HEK293 (cell line): ENCODE results near the gene LGALS3BP.
A peak's percentile ranks its signal among the peaks of the same experiment; 100 is the strongest.

Experiments used
- FEZF1 ChIP-seq: fragments of 450-650 bp; formaldehyde crosslinking; IDR thresholded peaks from 2 replicates; pipeline ENCODE4 v1.5.1; 2016; ENCODE audit warnings: missing biosample characterization, missing genetic modification characterization
- KLF1 ChIP-seq: fragments of 450-650 bp; formaldehyde crosslinking; IDR thresholded peaks from 2 replicates; pipeline ENCODE4 v1.5.1; 2016; ENCODE audit warnings: missing biosample characterization, missing genetic modification characterization
- OSR2 ChIP-seq: fragments of 450-650 bp; formaldehyde crosslinking; IDR thresholded peaks from 2 replicates; pipeline ENCODE4 v1.5.1; 2016; ENCODE audit warnings: missing biosample characterization, missing genetic modification characterization
- ZNF169 ChIP-seq: fragments of 450-650 bp; formaldehyde crosslinking; IDR thresholded peaks from 2 replicates; pipeline ENCODE4 v1.5.1; 2016; ENCODE audit warnings: missing biosample characterization, missing genetic modification characterization
- ZNF23 ChIP-seq: fragments of 450-650 bp; formaldehyde crosslinking; IDR thresholded peaks from 2 replicates; pipeline ENCODE4 v1.5.1; 2016; ENCODE audit warnings: missing biosample characterization, missing genetic modification characterization, borderline replicate concordance
- ZNF426 ChIP-seq: fragments of 450-650 bp; formaldehyde crosslinking; IDR thresholded peaks from 2 replicates; pipeline ENCODE4 v1.5.1; 2017; ENCODE audit warnings: missing biosample characterization, missing genetic modification characterization, mild to moderate bottlenecking, inconsistent platforms, moderate library complexity
- ZNF501 ChIP-seq: fragments of 450-650 bp; formaldehyde crosslinking; IDR thresholded peaks from 2 replicates; pipeline ENCODE4 v1.5.1; 2016; ENCODE audit warnings: missing biosample characterization, missing genetic modification characterization
- ZNF514 ChIP-seq: fragments of 450-650 bp; formaldehyde crosslinking; IDR thresholded peaks from 2 replicates; pipeline ENCODE4 v1.5.1; 2016; ENCODE audit warnings: missing biosample characterization, missing genetic modification characterization
- ZNF596 ChIP-seq: fragments of 450-650 bp; IDR thresholded peaks from 2 replicates; pipeline ENCODE4 v1.5.0; 2018; ENCODE audit warnings: missing biosample characterization, mild to moderate bottlenecking, missing genetic modification characterization, moderate library complexity
- ZNF624 ChIP-seq: fragments of 450-650 bp; formaldehyde crosslinking; IDR thresholded peaks from 2 replicates; pipeline ENCODE4 v1.5.1; 2017; ENCODE audit warnings: missing biosample characterization, missing genetic modification characterization
- ZNF658 ChIP-seq: fragments of 450-650 bp; formaldehyde crosslinking; IDR thresholded peaks from 2 replicates; pipeline ENCODE4; 2016; ENCODE audit warnings: missing biosample characterization, missing genetic modification characterization
- ZNF660 ChIP-seq: fragments of 450-650 bp; IDR thresholded peaks from 2 replicates; pipeline ENCODE4 v1.5.1; 2018; ENCODE audit warnings: missing biosample characterization, mild to moderate bottlenecking, missing genetic modification characterization
- ZNF777 ChIP-seq: fragments of 450-650 bp; formaldehyde crosslinking; IDR thresholded peaks from 2 replicates; pipeline ENCODE4 v1.5.1; 2017; ENCODE audit warnings: missing biosample characterization, missing genetic modification characterization, borderline replicate concordance
- ZNF791 ChIP-seq: fragments of 450-650 bp; formaldehyde crosslinking; IDR thresholded peaks from 2 replicates; pipeline ENCODE4 v1.5.1; 2016; ENCODE audit warnings: missing biosample characterization, missing genetic modification characterization
- ZNF792 ChIP-seq: fragments of 450-650 bp; formaldehyde crosslinking; IDR thresholded peaks from 2 replicates; pipeline ENCODE4 v1.5.1; 2016; ENCODE audit warnings: missing biosample characterization, missing genetic modification characterization
- TF ChIP-seq, protein P1 (sequence below): fragments of 450-650 bp; formaldehyde crosslinking; IDR thresholded peaks from 2 replicates; pipeline ENCODE4 v1.5.1; 2016; ENCODE audit warnings: missing biosample characterization, missing genetic modification characterization
- TF ChIP-seq, protein P2 (sequence below): fragments of 450-650 bp; IDR thresholded peaks from 2 replicates; pipeline ENCODE4 v1.5.1; 2018; ENCODE audit warnings: missing biosample characterization, mild to moderate bottlenecking, missing genetic modification characterization
- TF ChIP-seq, protein P3 (sequence below): fragments of 450-650 bp; formaldehyde crosslinking; IDR thresholded peaks from 2 replicates; pipeline ENCODE4 v1.5.1; 2016; ENCODE audit warnings: missing biosample characterization, missing genetic modification characterization
- TF ChIP-seq, protein P4 (sequence below): fragments of 450-650 bp; formaldehyde crosslinking; IDR thresholded peaks from 2 replicates; pipeline ENCODE4 v1.5.1; 2017; ENCODE audit warnings: missing biosample characterization, missing genetic modification characterization
- TF ChIP-seq, protein P5 (sequence below): fragments of 450-650 bp; formaldehyde crosslinking; IDR thresholded peaks from 2 replicates; pipeline ENCODE4 v1.5.1; 2016; ENCODE audit warnings: missing biosample characterization, missing genetic modification characterization
- TF ChIP-seq, protein P6 (sequence below): fragments of 450-650 bp; formaldehyde crosslinking; IDR thresholded peaks from 2 replicates; pipeline ENCODE4 v1.5.1; 2016; ENCODE audit warnings: missing biosample characterization, missing genetic modification characterization
- TF ChIP-seq, protein P7 (sequence below): fragments of 450-650 bp; formaldehyde crosslinking; IDR thresholded peaks from 2 replicates; pipeline ENCODE4 v1.5.1; 2016; ENCODE audit warnings: missing biosample characterization, missing genetic modification characterization

The LGALS3BP gene

DNA sequence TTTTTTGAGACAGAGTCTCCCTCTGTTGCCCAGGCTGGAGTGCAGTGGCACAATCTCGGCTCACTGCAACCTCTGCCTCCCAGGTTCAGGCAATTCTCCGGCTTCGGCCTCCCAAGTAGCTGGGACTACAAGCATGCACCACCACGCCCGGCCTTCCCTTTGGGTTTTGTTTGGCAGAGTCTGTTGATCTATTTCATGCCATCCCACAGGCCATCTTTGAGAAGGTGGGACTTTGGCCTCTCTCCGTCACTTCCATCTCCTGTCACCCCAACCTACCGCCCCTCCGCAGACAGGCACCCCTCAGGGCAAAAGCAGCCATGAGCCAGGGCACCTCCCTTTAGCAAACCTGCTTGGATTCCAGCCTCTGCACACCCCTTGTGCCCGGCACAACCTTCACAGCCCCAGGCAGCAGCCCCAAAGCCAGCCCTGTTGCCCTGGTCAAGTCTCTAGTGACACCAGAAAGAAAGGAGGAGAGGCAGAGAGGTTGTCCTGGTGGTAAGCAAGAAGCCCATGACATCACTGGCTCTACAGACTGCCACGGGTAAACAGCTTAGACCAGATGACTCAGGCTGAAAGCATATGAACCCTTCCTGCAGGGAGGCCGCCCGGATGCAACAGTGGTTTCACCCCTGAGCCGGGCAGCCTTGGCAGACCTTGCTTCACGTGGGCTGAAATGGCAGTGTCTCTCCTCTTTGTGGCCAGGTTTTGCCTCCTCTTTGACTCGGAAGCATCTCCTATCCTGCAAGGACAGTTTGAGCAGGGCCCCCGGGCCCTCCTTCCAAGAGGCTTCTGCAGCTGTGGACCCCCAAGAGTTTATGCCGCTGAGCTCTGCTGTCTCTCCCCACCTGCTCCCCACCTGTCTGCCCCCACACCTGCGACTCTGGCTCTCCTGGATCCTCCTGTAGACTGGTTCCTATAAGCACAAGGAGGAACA, 46.4 kb downstream of the LGALS3BP start (continued):
- TF ChIP-seq, protein P1, sequence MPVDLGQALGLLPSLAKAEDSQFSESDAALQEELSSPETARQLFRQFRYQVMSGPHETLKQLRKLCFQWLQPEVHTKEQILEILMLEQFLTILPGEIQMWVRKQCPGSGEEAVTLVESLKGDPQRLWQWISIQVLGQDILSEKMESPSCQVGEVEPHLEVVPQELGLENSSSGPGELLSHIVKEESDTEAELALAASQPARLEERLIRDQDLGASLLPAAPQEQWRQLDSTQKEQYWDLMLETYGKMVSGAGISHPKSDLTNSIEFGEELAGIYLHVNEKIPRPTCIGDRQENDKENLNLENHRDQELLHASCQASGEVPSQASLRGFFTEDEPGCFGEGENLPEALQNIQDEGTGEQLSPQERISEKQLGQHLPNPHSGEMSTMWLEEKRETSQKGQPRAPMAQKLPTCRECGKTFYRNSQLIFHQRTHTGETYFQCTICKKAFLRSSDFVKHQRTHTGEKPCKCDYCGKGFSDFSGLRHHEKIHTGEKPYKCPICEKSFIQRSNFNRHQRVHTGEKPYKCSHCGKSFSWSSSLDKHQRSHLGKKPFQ, result no peak
- TF ChIP-seq, protein P2, sequence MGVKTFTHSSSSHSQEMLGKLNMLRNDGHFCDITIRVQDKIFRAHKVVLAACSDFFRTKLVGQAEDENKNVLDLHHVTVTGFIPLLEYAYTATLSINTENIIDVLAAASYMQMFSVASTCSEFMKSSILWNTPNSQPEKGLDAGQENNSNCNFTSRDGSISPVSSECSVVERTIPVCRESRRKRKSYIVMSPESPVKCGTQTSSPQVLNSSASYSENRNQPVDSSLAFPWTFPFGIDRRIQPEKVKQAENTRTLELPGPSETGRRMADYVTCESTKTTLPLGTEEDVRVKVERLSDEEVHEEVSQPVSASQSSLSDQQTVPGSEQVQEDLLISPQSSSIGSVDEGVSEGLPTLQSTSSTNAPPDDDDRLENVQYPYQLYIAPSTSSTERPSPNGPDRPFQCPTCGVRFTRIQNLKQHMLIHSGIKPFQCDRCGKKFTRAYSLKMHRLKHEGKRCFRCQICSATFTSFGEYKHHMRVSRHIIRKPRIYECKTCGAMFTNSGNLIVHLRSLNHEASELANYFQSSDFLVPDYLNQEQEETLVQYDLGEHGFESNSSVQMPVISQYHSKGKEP (tag by site-specific recombination), result no peak
- TF ChIP-seq ZNF658 (tag by site-specific recombination), result no peak
- no peak for TF ChIP-seq ZNF169 (tag by site-specific recombination)
- no peak for TF ChIP-seq FEZF1 (tag by site-specific recombination)
- TF ChIP-seq, protein P3, sequence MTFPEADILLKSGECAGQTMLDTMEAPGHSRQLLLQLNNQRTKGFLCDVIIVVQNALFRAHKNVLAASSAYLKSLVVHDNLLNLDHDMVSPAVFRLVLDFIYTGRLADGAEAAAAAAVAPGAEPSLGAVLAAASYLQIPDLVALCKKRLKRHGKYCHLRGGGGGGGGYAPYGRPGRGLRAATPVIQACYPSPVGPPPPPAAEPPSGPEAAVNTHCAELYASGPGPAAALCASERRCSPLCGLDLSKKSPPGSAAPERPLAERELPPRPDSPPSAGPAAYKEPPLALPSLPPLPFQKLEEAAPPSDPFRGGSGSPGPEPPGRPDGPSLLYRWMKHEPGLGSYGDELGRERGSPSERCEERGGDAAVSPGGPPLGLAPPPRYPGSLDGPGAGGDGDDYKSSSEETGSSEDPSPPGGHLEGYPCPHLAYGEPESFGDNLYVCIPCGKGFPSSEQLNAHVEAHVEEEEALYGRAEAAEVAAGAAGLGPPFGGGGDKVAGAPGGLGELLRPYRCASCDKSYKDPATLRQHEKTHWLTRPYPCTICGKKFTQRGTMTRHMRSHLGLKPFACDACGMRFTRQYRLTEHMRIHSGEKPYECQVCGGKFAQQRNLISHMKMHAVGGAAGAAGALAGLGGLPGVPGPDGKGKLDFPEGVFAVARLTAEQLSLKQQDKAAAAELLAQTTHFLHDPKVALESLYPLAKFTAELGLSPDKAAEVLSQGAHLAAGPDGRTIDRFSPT (tag by site-specific recombination), result 0 out of 2 replicates have a peak, but pooled peaks have one; percentile 68
- TF ChIP-seq, protein P4, sequence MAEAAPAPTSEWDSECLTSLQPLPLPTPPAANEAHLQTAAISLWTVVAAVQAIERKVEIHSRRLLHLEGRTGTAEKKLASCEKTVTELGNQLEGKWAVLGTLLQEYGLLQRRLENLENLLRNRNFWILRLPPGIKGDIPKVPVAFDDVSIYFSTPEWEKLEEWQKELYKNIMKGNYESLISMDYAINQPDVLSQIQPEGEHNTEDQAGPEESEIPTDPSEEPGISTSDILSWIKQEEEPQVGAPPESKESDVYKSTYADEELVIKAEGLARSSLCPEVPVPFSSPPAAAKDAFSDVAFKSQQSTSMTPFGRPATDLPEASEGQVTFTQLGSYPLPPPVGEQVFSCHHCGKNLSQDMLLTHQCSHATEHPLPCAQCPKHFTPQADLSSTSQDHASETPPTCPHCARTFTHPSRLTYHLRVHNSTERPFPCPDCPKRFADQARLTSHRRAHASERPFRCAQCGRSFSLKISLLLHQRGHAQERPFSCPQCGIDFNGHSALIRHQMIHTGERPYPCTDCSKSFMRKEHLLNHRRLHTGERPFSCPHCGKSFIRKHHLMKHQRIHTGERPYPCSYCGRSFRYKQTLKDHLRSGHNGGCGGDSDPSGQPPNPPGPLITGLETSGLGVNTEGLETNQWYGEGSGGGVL (tag by site-specific recombination), result no peak
- no peak for TF ChIP-seq ZNF501 (tag by site-specific recombination)
- no peak for TF ChIP-seq ZNF514 (tag by site-specific recombination)
- TF ChIP-seq, protein P5, sequence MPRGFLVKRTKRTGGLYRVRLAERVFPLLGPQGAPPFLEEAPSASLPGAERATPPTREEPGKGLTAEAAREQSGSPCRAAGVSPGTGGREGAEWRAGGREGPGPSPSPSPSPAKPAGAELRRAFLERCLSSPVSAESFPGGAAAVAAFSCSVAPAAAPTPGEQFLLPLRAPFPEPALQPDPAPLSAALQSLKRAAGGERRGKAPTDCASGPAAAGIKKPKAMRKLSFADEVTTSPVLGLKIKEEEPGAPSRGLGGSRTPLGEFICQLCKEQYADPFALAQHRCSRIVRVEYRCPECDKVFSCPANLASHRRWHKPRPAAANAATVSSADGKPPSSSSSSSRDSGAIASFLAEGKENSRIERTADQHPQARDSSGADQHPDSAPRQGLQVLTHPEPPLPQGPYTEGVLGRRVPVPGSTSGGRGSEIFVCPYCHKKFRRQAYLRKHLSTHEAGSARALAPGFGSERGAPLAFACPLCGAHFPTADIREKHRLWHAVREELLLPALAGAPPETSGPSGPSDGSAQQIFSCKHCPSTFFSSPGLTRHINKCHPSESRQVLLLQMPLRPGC (tag by site-specific recombination), result no peak
- TF ChIP-seq, protein P6, sequence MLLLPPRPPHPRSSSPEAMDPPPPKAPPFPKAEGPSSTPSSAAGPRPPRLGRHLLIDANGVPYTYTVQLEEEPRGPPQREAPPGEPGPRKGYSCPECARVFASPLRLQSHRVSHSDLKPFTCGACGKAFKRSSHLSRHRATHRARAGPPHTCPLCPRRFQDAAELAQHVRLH (tag by site-specific recombination), result no peak
- no peak for TF ChIP-seq ZNF426
- TF ChIP-seq ZNF660 (tag by site-specific recombination), result peak; percentile 84; the same call in 1 of the 2 replicates
- no peak for TF ChIP-seq ZNF792 (tag by site-specific recombination)
- TF ChIP-seq ZNF596 (tag by site-specific recombination), result no peak
- no peak for TF ChIP-seq ZNF791 (tag by site-specific recombination)
- TF ChIP-seq KLF1 (tag by site-specific recombination), result no peak
- TF ChIP-seq ZNF777, result no peak
- TF ChIP-seq ZNF624 (tag by site-specific recombination), result no peak
- 0 out of 2 replicates have a peak, but pooled peaks have one; percentile 13 for TF ChIP-seq OSR2 (tag by site-specific recombination)
- TF ChIP-seq ZNF23 (tag by site-specific recombination), result no peak
- TF ChIP-seq, protein P7, sequence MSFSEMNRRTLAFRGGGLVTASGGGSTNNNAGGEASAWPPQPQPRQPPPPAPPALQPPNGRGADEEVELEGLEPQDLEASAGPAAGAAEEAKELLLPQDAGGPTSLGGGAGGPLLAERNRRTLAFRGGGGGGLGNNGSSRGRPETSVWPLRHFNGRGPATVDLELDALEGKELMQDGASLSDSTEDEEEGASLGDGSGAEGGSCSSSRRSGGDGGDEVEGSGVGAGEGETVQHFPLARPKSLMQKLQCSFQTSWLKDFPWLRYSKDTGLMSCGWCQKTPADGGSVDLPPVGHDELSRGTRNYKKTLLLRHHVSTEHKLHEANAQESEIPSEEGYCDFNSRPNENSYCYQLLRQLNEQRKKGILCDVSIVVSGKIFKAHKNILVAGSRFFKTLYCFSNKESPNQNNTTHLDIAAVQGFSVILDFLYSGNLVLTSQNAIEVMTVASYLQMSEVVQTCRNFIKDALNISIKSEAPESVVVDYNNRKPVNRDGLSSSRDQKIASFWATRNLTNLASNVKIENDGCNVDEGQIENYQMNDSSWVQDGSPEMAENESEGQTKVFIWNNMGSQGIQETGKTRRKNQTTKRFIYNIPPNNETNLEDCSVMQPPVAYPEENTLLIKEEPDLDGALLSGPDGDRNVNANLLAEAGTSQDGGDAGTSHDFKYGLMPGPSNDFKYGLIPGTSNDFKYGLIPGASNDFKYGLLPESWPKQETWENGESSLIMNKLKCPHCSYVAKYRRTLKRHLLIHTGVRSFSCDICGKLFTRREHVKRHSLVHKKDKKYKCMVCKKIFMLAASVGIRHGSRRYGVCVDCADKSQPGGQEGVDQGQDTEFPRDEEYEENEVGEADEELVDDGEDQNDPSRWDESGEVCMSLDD, result peak; percentile 32
